Thyroid gland (tissue), 4 donors: ENCODE measurements around the gene ZNF318.

Experiments used
- CTCF ChIP-seq, 6 experiments: fragments of 200-600 bp in 3 of 6; fragments of 450-650 bp in 3 of 6; sonication (generic) in 3 of 6; IDR thresholded peaks; one replicate each; pipeline ENCODE4 v1.5.1; 2016 to 2019; ENCODE audit warnings: antibody characterized with exemption in 6 of 6, mild to moderate bottlenecking in 2 of 6, inconsistent platforms in 1 of 6, moderate library complexity in 1 of 6
- POLR2A ChIP-seq, 2 donors: fragments of 450-650 bp; IDR thresholded peaks; one replicate each; pipeline ENCODE4 v1.6.1; 2017; ENCODE audit warnings: antibody characterized with exemption in 2 of 2, mild to moderate bottlenecking in 2 of 2, moderate library complexity in 1 of 2

DNA sequence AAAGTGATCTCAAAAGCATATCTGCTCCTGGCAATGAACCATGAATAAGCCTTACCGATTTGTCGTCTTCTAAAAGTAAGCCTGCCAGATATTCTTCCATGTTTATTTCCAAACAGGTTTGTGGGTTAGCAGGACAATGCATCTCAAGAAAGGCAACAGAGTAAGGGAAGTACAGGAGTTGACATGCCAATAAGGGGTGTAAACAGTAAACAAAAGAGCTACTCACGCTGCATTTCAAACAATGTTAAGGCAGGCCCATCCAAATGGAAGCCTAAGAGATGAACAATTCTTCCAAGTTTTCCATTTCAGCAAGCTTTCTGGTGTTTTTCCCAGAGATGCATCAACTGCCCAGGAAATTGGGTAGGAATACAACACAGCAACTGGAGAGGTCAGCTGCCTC lies 33.1 kb downstream of the ZNF318 start:
- TF ChIP-seq CTCF (IDR thresholded peaks at IDR 0.05) (no peak), POLR2A (IDR thresholded peaks at IDR 0.05) (no peak)
